GM18873 (cell line): ENCODE results near the gene BMP15.

ENCODE experiments used
- ATAC-seq: cut with Tn5 transposase; IDR thresholded peaks from one replicate; pipeline ENCODE4 v1.9.1; 2021; ENCODE audit warnings: mild to moderate bottlenecking, moderate library complexity, moderate number of reproducible peaks; ENCODE audit not compliant: unreplicated experiment, low FRiP score

The BMP15 gene

GRCh38 chrX:50910685-50911176 lies at the start of gene BMP15:
TSS of gene BMP15 (plus strand) at chrX:50910735. CDS start at chrX:50910784, 49 bp downstream.
- ATAC-seq = no peak

DNA sequence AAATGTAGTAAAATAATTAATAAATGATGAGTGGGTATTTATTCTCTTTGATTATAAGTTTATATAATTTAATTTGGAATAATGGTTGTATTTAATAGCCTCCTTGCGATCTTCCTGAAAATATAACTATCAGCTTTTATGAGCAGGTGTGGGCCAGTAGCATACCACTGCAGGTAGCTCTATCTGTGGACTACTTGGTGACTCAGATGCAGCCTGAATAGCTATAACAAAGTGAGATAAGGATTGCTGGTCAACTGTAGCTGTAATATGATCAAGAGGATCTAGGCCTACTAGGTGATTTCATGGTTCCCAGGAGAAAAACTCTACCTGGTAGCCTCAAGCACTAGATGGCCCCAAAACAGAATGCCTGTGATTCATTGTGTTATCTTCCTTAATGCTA lies 47.1 kb upstream of the BMP15 start:
- ATAC-seq = no peak

DNA sequence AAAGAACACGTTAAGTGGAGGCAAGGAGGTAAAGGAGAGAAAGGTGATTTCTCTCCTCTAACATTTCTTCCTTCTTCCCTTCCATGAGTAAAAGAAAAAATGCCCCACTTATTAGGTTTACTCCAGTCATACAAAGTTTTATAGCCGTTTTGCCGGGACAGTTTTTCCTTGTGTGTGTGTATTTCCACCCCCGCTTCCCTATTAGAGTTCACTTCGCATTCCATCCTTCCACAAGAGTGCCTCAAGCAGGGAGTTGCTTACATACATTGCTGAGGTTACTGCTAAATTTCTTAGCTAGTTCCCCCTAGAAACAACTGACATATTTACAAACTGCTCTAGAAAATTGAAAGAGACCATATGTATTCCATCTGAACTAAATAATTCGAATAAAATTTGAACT lies 45.2 kb upstream of the BMP15 start:
- ATAC-seq = no peak

- ATAC-seq = no peak
Measured at GRCh38 chrX:50871922-50872453, 38.5 kb upstream of the BMP15 start.

GRCh38 chrX:50874876-50875275 lies 35.7 kb upstream of the BMP15 start:
- ATAC-seq = no peak

GRCh38 chrX:50876551-50876950 lies 34.0 kb upstream of the BMP15 start:
- no peak for ATAC-seq

GRCh38 chrX:50877310-50877709 lies 33.2 kb upstream of the BMP15 start:
- no peak for ATAC-seq

DNA sequence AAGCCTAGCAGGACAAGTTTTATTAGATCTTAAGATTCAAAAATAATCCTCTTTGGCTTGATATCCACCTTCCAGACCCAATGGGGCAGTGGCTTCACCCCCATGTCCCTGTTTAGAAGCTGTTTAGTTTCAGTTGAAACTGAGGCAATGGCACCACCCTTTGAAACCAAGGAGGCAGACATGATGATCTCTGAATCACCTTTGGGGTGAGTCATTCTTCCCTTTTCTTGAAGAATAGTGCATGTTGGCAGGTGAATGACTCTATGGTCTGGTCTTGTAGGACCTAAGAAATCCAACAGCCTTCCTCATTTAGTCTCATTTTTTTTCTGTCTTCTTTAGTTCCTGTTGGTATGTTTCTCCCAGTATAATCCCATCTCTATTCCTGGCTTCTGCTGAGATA lies 29.5 kb upstream of the BMP15 start:
- no peak for ATAC-seq

DNA sequence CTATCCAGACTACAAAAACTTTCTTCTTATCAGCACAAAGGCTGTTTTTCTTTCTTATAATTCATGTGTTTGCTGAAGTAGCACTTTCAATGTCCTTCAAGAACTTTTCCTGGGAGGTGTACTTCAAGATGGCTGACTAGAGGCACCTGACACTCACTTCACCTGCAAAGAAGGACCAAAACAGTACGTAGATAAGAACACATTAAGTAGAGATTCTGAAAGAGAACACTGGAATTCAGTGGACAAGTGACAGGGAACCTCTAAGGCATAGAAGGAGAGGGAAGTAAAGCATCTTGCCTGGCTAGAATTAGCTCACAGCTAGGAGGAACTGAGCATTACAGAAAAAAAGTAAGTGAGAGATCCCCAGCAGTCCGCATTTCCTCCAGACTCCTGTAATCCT lies 21.7 kb upstream of the BMP15 start:
- ATAC-seq = no peak

GRCh38 chrX:50889582-50889981 lies 21.0 kb upstream of the BMP15 start:
- ATAC-seq = no peak

DNA sequence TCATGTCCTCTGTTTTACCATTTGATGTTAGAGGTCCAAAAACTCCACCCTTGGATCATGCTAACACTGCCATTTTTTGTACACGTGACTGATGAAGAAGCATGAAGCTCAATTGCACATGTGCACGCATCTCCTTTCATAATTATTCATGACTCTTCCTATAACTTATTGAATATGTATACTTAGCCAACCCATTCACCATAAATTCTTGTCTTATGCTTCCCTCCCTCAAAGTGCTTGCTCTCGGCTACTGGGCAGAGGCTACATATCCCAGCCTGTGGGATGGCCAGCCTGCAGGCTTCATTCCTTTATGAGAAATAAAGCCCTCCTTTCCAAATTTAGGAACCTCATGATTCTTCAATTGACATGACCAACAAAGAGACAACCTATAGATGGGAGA lies 17.5 kb upstream of the BMP15 start:
- ATAC-seq = no peak

DNA sequence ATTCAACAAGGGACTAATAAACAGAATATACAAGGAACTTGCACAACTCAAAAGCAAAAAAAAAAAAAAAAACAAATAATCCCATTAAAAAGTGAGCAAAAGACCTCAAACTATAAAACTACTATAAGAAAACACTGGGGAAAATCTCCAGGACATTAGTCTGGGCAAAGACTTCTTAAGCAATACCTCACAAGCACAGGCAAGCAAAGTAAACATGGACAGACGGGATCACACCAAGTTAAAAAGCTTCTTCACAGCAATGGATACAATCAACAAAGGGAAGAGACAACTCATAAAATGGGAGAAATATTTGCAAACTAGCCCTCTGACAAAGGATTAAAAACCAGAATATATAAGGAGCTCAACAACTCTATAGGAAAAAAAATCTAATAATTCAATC lies 17.1 kb upstream of the BMP15 start:
- ATAC-seq = no peak

GRCh38 chrX:50905334-50905733 lies 5.2 kb upstream of the BMP15 start:
- no peak for ATAC-seq

- ATAC-seq = no peak
Measured at GRCh38 chrX:50913520-50913919, 3.0 kb downstream of the BMP15 start.

GRCh38 chrX:50920132-50920531 lies 9.6 kb downstream of the BMP15 start:
- no peak for ATAC-seq

DNA sequence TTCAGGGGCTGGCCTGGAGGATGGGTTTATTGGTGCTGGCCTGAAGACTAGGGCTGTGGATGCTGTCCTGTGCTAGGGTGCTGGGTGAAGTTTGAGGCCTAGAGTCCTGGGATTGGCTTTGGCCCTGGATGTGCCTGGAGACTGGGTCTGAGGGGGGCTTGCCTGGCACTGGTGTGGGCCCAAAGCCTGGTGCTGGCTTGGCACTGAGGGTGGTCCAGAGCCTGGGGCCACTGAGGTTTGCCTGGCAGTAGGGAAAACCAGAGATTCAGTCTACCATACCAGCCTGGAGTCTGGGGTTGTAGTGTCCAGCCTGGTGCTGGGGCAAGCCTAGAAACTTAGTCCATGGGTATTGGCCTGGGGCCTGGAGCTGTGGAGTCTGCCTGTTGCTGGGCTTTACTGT lies 16.6 kb downstream of the BMP15 start:
- no peak for ATAC-seq

GRCh38 chrX:50941638-50942037 lies 31.1 kb downstream of the BMP15 start:
- ATAC-seq = no peak

DNA sequence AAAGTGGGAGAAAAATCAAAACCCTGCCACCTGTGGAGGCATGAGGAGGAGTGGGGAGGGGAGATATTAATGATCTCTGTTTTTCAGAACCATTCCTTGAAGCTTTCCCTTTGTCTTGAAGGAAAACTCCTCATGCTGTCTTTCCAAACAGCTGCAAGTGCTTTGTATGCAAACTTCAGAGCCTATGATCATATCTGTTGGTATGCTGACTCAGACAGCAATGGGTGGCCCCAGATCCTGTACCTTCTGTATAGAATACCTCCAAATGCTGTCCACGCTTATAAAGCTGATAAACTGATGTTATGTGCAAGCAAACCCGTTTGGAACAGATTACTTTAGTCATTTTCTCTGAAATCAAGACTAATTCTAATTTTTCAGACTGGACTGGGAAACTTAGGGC lies 31.9 kb downstream of the BMP15 start:
- no peak for ATAC-seq

DNA sequence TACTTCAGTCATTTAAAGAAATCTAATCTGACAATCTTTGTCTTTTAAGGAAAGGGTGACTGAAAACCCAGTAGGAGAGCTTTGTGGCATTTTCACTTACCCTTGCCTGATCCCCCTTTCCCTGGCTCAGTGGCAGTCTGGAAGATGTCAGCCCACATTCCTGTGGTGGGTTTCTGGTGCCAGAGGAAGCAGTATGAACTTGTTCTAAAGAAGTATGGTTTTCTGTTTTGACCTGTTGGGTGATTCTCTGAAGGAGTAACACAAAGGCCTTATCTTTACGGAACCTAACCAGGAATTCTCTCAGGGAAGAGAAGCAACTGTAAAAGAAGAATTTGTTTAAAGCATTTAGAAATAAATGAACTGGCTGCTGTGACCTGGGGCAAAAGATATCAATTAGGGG lies 41.9 kb downstream of the BMP15 start:
- ATAC-seq = no peak

- ATAC-seq = no peak
Measured at GRCh38 chrX:50953832-50954231, 43.3 kb downstream of the BMP15 start.

- ATAC-seq = no peak
Measured at GRCh38 chrX:50962156-50962555, 51.6 kb downstream of the BMP15 start.

DNA sequence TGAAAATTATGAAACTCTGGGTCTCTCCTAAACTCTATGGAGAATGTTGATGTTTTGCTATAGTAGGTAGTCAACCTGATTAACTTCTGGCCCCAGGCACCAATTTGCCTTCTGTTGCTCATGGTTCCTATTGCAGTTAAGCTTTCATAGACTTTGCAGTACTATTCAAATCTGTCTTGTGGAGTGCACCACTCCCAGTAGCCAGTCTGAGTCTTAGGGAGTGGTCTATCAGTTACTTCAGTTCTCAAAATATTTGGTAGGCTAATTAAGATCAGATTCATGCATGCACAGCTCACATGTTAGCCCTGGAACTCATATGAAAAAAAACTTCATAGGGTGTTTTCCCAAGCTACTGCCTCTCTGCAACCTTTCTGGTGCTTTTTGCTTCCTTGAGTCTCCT lies 53.3 kb downstream of the BMP15 start:
- no peak for ATAC-seq
